Activated T-cell treated with anti-CD3 and anti-CD28 coated beads for 24 hours (primary cell): Measurements from ENCODE around the gene RAB8B.

Source experiments
- DNase-seq: peaks from one replicate; pipeline ENCODE4 v3.0.0-alpha.2; 2020; ENCODE audit warnings: low read depth

The RAB8B gene

GRCh38 chr15:63276342-63277037 is 87.1 kb downstream of the RAB8B start:
- no peak for DNase-seq

- peak; percentile 61 for DNase-seq
Observed at GRCh38 chr15:63277038-63277892, 87.9 kb downstream of the RAB8B start, which contains the start of gene APH1B. Gene APH1B, plus strand, starts transcription at chr15:63277605. Its CDS starts 19 bp downstream, at chr15:63277624.

GRCh38 chr15:63277893-63278456 is 88.6 kb downstream of the RAB8B start:
- no peak for DNase-seq

- DNase-seq: no peak
Observed at GRCh38 chr15:63283126-63283525, 93.7 kb downstream of the RAB8B start.

GRCh38 chr15:63284335-63284734 is 94.9 kb downstream of the RAB8B start:
- no peak for DNase-seq

- no peak for DNase-seq
Observed at GRCh38 chr15:63287109-63287508, 97.7 kb downstream of the RAB8B start.

GRCh38 chr15:63288342-63288741 is 98.9 kb downstream of the RAB8B start:
- no peak for DNase-seq

GRCh38 chr15:63288778-63289378 is 99.5 kb downstream of the RAB8B start:
- no peak for DNase-seq

GRCh38 chr15:63291507-63291906 is 102.1 kb downstream of the RAB8B start:
- DNase-seq: no peak

GRCh38 chr15:63292241-63292640 is 102.8 kb downstream of the RAB8B start:
- DNase-seq: no peak

GRCh38 chr15:63292771-63293170 is 103.4 kb downstream of the RAB8B start:
- no peak for DNase-seq

- no peak for DNase-seq
Observed at GRCh38 chr15:63294359-63294758, 105.0 kb downstream of the RAB8B start.

- no peak for DNase-seq
Observed at GRCh38 chr15:63295341-63295740, 105.9 kb downstream of the RAB8B start.

GRCh38 chr15:63296195-63296594 is 106.8 kb downstream of the RAB8B start:
- DNase-seq: no peak

GRCh38 chr15:63299943-63300575 is 110.7 kb downstream of the RAB8B start:
- DNase-seq: no peak

GRCh38 chr15:63301088-63301487 is 111.7 kb downstream of the RAB8B start:
- DNase-seq: no peak

GRCh38 chr15:63305260-63305659 is 115.9 kb downstream of the RAB8B start:
- DNase-seq: no peak

- no peak for DNase-seq
Observed at GRCh38 chr15:63306492-63307073, 117.2 kb downstream of the RAB8B start.

- DNase-seq: no peak
Observed at GRCh38 chr15:63308491-63308890, 119.1 kb downstream of the RAB8B start.

- DNase-seq: no peak
Observed at GRCh38 chr15:63308947-63309346, 119.5 kb downstream of the RAB8B start.

- DNase-seq: no peak
Observed at GRCh38 chr15:63310646-63311045, 121.2 kb downstream of the RAB8B start.

GRCh38 chr15:63312286-63312685 is 122.9 kb downstream of the RAB8B start:
- no peak for DNase-seq
